T-helper 22 cell (primary cell): ENCODE results near the gene PIGV.
"Not testable (repeated sequence)": the region's sequence is repeated elsewhere in the genome, so short reads cannot be mapped to it uniquely, and the experiment has no call there.

Experiments used
- DNase-seq: peaks from one replicate; pipeline ENCODE4 v3.0.0-alpha.2; 2020; ENCODE audit warnings: low read depth

Gene PIGV

DNA sequence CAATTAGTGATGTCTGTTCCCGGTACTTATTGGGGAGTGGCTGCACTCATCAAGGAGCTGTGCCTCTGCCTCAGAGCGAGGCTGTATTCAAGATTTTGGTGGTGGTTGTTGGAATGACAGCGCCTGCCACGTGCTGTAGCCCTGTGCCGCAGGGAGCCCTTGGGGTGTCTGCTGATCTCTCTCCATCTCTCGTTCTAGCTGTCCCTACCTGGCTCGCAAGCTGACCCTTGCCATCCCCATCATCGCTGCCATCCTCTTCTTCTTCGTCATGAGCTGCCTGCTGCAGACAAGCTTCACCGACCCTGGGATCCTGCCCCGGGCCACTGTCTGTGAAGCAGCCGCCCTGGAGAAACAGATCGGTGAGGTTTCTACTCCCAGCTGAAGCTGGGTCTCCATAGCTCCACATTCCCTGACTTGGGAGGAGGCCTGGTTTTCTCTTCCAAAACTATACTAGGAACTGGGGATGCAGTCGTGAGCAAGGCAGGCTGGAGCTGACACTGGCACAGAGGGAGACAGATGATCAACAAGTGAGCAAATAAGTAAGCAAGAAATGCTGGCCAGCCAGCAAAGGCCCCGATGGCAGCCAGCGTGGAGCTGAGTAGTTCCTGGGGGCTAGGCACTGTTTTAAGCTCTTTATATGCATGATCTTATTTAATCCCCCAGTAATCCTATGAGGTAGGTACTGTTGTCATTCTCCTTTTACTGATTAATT, 44.7 kb downstream of the PIGV start:
- DNase-seq = no peak

DNA sequence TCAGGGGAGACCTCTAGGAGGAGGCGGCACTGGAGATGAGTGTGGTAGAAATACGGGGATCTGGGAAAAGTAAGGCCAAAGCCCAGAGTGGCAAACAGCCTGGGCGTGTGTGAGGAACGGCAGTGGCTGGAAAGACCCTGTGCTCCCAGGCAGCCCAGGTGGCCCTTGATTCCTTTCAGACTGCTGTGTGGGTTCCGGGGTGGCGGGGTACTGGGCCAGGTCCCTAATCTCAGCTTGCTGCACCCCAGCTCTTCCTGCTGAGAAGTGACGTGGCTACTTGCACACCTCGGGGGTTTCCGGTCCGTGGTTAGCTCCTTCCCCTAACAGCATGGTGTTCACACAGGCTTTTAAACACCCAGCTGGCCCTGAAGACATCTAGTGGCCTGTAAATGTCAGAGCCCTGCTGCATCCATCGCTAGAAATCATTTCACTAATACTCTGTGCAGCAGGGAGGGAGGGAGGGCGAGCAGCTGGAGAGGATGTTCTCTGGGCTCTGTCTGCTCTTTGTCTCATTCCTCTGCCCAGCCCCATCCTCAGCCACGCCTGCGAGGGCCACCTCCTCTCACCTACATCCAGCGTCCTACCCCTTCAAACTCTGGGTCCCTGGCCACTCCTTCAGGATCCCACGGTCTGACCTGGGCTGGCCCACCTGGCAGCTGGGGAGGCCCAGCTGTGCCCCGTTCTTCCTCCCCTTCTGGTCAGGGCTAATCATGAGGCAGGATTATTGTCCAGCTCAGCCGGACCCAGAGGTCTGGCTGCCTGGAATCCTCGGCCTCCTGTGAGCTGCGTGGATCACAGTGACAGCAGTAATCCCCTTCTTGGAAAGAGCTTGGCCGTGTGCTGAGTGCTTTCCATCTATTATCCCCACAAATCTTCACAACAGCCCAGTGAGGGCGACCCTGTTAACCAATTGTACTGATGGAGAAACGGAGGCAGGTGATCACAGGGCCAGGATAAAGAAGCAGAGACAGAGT, 46.0 kb downstream of the PIGV start:
- DNase-seq = peak; percentile 96

DNA sequence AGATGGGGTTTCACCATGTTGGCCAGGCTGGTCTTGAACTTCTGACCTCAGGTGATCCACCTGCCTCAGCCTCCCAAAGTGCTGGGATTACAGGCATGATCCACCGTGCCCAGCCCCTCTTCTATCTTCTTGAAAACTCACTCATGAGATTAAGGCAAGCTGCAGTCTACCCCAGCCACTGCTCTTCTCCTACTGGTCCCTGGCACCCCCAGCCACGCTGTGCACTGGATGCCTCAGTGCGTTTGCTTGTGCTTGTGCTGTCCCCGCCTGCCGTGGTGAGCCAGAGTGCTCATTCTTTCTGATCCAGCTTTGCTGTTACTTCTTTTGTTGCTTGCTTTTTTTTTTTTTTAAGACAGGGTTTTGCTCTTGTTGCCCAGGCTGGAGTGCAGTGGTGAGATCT, 49.9 kb downstream of the PIGV start:
- not testable (repeated sequence) for DNase-seq

DNA sequence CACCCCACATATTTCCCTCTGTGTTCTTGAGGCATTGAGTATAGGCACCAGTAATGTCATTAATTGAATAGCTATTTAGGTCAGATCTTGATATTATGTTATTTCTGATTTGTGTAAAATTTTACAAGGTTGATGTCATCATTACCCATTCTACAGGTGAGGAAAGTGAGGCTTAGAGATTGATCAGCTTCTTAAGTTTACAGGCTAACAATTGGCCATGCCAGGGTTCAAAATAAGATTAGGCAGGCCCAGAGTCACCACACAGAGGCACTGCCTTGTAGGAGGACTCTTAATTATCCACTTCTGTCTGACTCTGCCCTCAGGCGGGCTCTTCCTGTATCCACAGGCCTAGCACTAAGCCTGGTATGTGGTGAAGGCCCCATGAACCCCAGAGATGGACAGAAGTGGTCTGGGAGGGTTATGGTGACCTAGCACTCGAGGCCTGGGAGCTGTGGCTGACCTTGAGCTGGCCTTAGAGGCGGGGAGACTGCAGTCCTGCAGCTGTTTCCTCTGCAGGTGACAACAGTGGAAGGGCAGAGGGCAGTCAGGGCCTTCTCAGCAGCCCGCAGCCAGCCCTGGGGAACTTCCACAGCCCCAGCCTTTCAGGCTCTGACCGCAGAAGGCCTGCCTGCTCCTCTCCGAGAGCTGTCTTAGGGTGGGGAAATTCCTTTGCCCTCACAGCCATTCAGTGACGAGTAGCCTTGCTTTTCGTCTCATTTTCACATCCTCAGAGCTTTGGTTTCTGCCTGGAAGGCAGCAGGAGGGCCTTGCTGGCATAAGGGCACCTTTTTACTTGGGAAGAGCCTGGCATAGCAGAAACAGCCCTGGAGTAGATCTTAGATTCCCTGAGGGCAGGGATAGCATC, 51.0 kb downstream of the PIGV start:
- peak; percentile 72 for DNase-seq

DNA sequence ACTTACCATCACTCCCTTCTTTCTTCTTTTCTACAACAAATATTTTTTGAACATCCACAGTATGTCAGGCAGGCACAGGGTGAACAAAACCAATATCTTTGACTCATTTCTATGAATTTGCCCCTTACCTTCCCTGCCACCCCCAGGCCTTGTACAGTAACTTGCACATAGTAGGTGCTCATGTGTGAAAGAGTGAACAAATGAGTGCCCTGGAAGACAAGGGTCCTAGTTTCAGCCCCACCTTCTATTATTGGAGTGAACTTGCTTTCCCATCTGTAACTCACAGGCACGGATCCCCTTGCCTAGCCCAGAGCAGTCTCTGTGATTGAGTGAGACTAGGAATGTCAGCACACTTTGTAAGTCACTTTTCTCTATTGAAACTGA, 51.6 kb downstream of the PIGV start:
- DNase-seq = no peak

DNA sequence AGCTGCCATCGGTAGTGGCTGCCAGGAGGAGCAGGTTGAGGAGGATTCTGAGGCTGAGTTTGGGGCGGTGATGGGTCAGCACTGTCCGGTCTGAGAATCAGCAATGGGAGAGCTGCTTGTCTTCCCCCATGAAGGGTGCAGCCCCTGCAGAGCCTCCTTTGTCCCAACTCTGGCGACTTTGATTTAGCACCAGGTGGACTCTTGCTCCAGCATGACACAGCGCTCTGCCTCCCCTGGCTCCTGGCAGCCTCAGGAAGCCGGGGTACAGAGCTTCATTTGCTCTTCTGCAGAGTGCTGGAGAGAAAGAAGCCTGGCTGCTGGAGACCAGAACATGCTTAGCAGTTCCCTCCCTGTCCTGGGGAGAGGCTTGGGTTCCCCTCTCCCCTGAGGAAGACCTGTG, 52.0 kb downstream of the PIGV start:
- no peak for DNase-seq

DNA sequence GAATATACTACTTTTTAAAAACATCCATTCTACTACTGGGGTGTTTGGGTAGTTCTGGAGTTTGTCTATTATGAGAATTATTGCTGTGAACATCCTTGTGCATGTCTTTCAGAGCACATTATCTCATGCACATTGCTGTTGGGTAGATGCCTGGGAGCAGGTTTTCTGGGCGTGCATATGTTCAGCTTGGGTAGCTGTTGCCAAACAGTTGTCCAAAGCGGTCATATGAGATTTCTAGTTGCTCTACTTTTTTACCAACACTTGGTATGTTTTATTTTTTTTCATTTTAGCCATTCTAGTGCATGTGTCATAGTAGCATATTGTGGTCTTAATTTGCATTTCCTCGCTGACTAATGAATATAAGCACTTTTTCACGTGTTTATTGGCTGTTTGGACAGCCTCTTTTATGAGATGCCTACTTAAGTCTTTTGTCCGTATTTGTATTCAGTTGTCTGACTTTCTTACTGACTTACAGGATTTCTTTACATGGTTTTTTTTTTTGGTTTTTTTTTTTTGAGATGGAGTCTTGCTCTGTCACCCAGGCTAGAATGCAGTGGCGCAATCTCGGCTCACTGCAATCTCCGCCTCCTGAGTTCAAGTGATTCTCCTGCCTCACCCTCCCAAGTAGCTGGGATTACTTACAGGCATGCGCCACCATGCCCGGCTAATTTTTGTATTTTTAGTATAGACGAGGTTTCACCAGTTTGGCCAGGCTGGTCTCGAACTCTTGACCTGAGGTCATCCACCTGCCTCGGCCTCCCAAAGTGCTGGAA, 56.9 kb downstream of the PIGV start:
- no peak for DNase-seq

DNA sequence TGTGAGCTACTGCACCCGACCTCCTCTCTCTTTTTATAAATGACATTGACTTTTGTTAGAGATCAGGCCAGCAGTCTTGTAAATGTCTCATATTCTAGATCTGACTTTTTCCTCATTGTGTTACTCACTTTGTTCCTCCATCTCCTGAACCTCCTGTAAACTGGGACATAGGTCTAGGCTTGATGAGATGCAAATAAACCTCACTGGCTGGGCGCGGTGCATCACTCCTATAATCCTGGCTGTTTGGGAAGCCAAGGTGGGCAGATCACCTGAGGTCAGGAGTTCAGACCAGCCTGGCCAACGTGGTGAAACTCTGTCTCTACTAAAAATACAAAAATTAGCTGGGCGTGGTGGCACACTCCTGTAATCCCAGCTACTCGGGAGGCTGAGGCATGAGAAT, 60.1 kb downstream of the PIGV start:
- not testable (repeated sequence) for DNase-seq
